CD4-positive, alpha-beta T cell (primary cell): ENCODE data around the gene MEGF11. TPM values are rescaled to one million over a fixed set of nuclear protein-coding genes. Genes with fewer than 3 reads are reported as not detected.

ENCODE experiments used
- ATAC-seq: fragments of 200-7000 bp; cut with Tn5 transposase; one replicate; pipeline ENCODE4 v1.10.0; 2022; ENCODE audit warnings: mild to moderate bottlenecking; ENCODE audit not compliant: poor library complexity
- CTCF ChIA-PET: fragments of 350-600 bp; sonication (Branson Sonifier 250); formaldehyde crosslinking; loops from one replicate; lab custom pipeline; 2021; ENCODE audit warnings: antibody characterized with exemption, inconsistent platforms; lab: Charles Lee
- POLR2A ChIA-PET: fragments of 350-600 bp; sonication (Branson Sonifier 250); formaldehyde crosslinking; loops from one replicate; lab custom pipeline; 2021; ENCODE audit warnings: antibody characterized with exemption, inconsistent platforms; lab: Charles Lee
- DNase-seq, 14 experiments: peaks; one replicate each; pipeline ENCODE4 v3.0.0-alpha.2; 2013 to 2020; ENCODE audit warnings: mixed read lengths in 2 of 14
- H3K27ac ChIP-seq, 2 donors: one replicate each; pipeline versions ENCODE4 v1.5.1 to v1.7.0; 2013; ENCODE audit warnings: low read length in 2 of 2, low read depth in 1 of 2, mild to moderate bottlenecking in 1 of 2
- H3K27me3 ChIP-seq, 2 experiments: 1 replicate in 1 of 2; 2 replicates in 1 of 2; pipeline versions ENCODE4 v1.6.1 to v1.7.0; 2013; ENCODE audit warnings: low read length in 2 of 2, control low read depth in 1 of 2, mild to moderate bottlenecking in 1 of 2, moderate library complexity in 1 of 2; ENCODE audit not compliant: insufficient read depth in 2 of 2, control insufficient read depth in 1 of 2
- H3K36me3 ChIP-seq: one replicate; pipeline ENCODE4 v1.6.1; 2013; ENCODE audit warnings: low read length, control low read depth; ENCODE audit not compliant: insufficient read depth
- H3K4me1 ChIP-seq: one replicate; pipeline ENCODE4 v1.6.1; 2013; ENCODE audit warnings: low read length, control low read depth; ENCODE audit not compliant: insufficient read depth
- H3K4me3 ChIP-seq: one replicate; pipeline ENCODE4 v1.5.1; 2013; ENCODE audit warnings: mild to moderate bottlenecking, low read length, moderate library complexity
- H3K9me3 ChIP-seq, 2 experiments: 1 replicate in 1 of 2; 2 replicates in 1 of 2; pipeline versions ENCODE4 v1.6.1 to v1.7.0; 2013; ENCODE audit warnings: low read length in 2 of 2, mild to moderate bottlenecking in 2 of 2, control low read depth in 1 of 2, moderate library complexity in 1 of 2; ENCODE audit not compliant: control insufficient read depth in 1 of 2, insufficient read depth in 1 of 2
- H3K27ac Mint-ChIP-seq: one replicate; pipeline ENCODE4 v1.8.0; 2020; ENCODE audit warnings: mixed read lengths
- H3K27me3 Mint-ChIP-seq: one replicate; pipeline ENCODE4 v1.8.0; 2021; ENCODE audit warnings: mixed read lengths
- H3K36me3 Mint-ChIP-seq: one replicate; pipeline ENCODE4 v1.8.0; 2021; ENCODE audit warnings: low read depth, mixed read lengths
- H3K4me1 Mint-ChIP-seq: one replicate; pipeline ENCODE4 v1.8.0; 2021; ENCODE audit warnings: low read depth, mixed read lengths
- H3K4me3 Mint-ChIP-seq: one replicate; pipeline ENCODE4 v1.8.0; 2020; ENCODE audit warnings: mild to moderate bottlenecking, mixed read lengths
- H3K9me3 Mint-ChIP-seq: one replicate; pipeline ENCODE4 v1.8.0; 2020; ENCODE audit warnings: mixed read lengths
- CTCF ChIP-seq: fragments of 200-600 bp; IDR thresholded peaks from one replicate; pipeline ENCODE4 v1.8.0; 2022; ENCODE audit warnings: antibody characterized with exemption, mild to moderate bottlenecking
- intact Hi-C, 2 experiments: fragments of 100-400 bp; cut with DNase I in 1 of 2; cut with micrococcal nuclease in 1 of 2; formaldehyde crosslinking; loops; one replicate each; pipeline versions ENCODE4 v1.15.1 to v1.9.0; 2023 to 2025; cut with DNase I, micrococcal nuclease
- total RNA-seq, 174 experiments: library from RNA in 2 of 174; stranded (reverse) in 2 of 174; gene quantifications; one replicate each; pipeline ENCODE4 v1.2.3 and lab custom pipeline; 2021 to 2026

The MEGF11 gene
- total RNA-seq, 2 experiments from 2014 or later, result not detected

- Mint-ChIP-seq H3K4me3 (no peak overlapping the region), H3K4me1 (no peaks in the 10 kb centered on the region), H3K27me3 (peaks cover 37% of the 10 kb centered on the region), H3K36me3 (no peaks in the 10 kb centered on the region), H3K9me3 (no peaks in the 10 kb centered on the region), H3K27ac (no peak overlapping the region)
- no peak overlapping the region for H3K4me3 ChIP-seq
- DNase-seq (no peak), ATAC-seq (no peak)
- no peaks in the 10 kb centered on the region for H3K4me1 ChIP-seq
- H3K27ac ChIP-seq, result no peak overlapping the region
- TF ChIP-seq CTCF, result no peak
- ChIA-PET POLR2A (no interaction called here), CTCF (no interaction called here)
- H3K9me3 ChIP-seq, result no peaks in the 10 kb centered on the region
- no peaks in the 10 kb centered on the region for H3K36me3 ChIP-seq
- intact Hi-C loops, result no loop called here
- peaks cover 8 to 23% of the 10 kb centered on the region in 2 experiments for H3K27me3 ChIP-seq
Observed at GRCh38 chr15:66187271-66187670, 66.3 kb downstream of the MEGF11 start.

- Mint-ChIP-seq H3K4me3 (no peak overlapping the region), H3K9me3 (no peaks in the 10 kb centered on the region), H3K4me1 (no peaks in the 10 kb centered on the region), H3K36me3 (no peaks in the 10 kb centered on the region), H3K27me3 (peaks cover 45% of the 10 kb centered on the region), H3K27ac (no peak overlapping the region)
- H3K4me3 ChIP-seq, result no peak overlapping the region
- CTCF ChIA-PET, result no interaction called here
- DNase-seq (no peak), ATAC-seq (no peak)
- intact Hi-C loops, result no loop called here
- POLR2A ChIA-PET, result no interaction called here
- H3K27ac ChIP-seq, result no peak overlapping the region
- no peaks in the 10 kb centered on the region for H3K9me3 ChIP-seq
- H3K36me3 ChIP-seq, result no peaks in the 10 kb centered on the region
- H3K27me3 ChIP-seq, result peaks cover 8 to 28% of the 10 kb centered on the region in 2 experiments
- H3K4me1 ChIP-seq, result no peaks in the 10 kb centered on the region
- TF ChIP-seq CTCF, result no peak
Observed at GRCh38 chr15:66186049-66186825, 67.3 kb downstream of the MEGF11 start.

- no peak overlapping the region for H3K27ac ChIP-seq
- no peak for TF ChIP-seq CTCF
- DNase-seq, result no peak
- ATAC-seq, result no peak
- H3K36me3 Mint-ChIP-seq, result no peaks in the 10 kb centered on the region
- intact Hi-C loops, result no loop called here
- H3K9me3 Mint-ChIP-seq, result no peaks in the 10 kb centered on the region
- POLR2A ChIA-PET, result no interaction called here
- CTCF ChIA-PET, result no interaction called here
- no peaks in the 10 kb centered on the region for H3K36me3 ChIP-seq
- peaks cover 56% of the 10 kb centered on the region for H3K27me3 Mint-ChIP-seq
- H3K4me3 Mint-ChIP-seq, result no peak overlapping the region
- H3K27me3 ChIP-seq, result peaks cover 8 to 28% of the 10 kb centered on the region in 2 experiments
- H3K27ac Mint-ChIP-seq, result no peak overlapping the region
- H3K4me3 ChIP-seq, result no peak overlapping the region
- H3K9me3 ChIP-seq, result no peaks in the 10 kb centered on the region
- H3K4me1 ChIP-seq, result no peaks in the 10 kb centered on the region
- no peaks in the 10 kb centered on the region for H3K4me1 Mint-ChIP-seq
Observed at GRCh38 chr15:66184936-66185790, 68.4 kb downstream of the MEGF11 start.
